Endothelial cell (in vitro differentiated cells): ENCODE measurements around the gene DELE1. TPM values are rescaled to one million over a fixed set of nuclear protein-coding genes. Genes with fewer than 3 reads are reported as not detected.

Source experiments
- DNase-seq: peaks from one replicate; pipeline ENCODE4 v3.0.0; 2021; ENCODE audit warnings: low spot score
- H3K27ac Mint-ChIP-seq: one replicate; pipeline ENCODE4 v1.8.0; 2021; ENCODE audit warnings: mixed read lengths, inconsistent platforms; ENCODE audit not compliant: unreplicated experiment
- H3K27me3 Mint-ChIP-seq: one replicate; pipeline ENCODE4 v1.8.0; 2021; ENCODE audit warnings: mild to moderate bottlenecking, moderate library complexity, mixed read lengths, inconsistent platforms; ENCODE audit not compliant: unreplicated experiment
- H3K36me3 Mint-ChIP-seq: one replicate; pipeline ENCODE4 v1.8.0; 2021; ENCODE audit warnings: mild to moderate bottlenecking, low read depth, mixed read lengths, inconsistent platforms; ENCODE audit not compliant: unreplicated experiment
- H3K4me1 Mint-ChIP-seq: one replicate; pipeline ENCODE4 v1.8.0; 2021; ENCODE audit warnings: mild to moderate bottlenecking, mixed read lengths, inconsistent platforms; ENCODE audit not compliant: unreplicated experiment
- H3K4me3 Mint-ChIP-seq: one replicate; pipeline ENCODE4 v1.8.0; 2021; ENCODE audit warnings: mild to moderate bottlenecking, mixed read lengths, inconsistent platforms; ENCODE audit not compliant: unreplicated experiment
- H3K9me3 Mint-ChIP-seq: one replicate; pipeline ENCODE4 v1.8.0; 2021; ENCODE audit warnings: mixed read lengths, inconsistent platforms; ENCODE audit not compliant: unreplicated experiment
- total RNA-seq: library from RNA; stranded (reverse); fragmentation: NEBNext Ultra II Directional; extraction: Animal tissue kit (Norgen Biotek cat#: 25700); gene quantifications from one replicate; pipeline ENCODE4 v1.2.1, GENCODE V29; 2021; ENCODE audit not compliant: unreplicated experiment
- TF ChIP-seq, protein P1 (sequence below): fragments of 200-600 bp; sonication (generic); IDR thresholded peaks from one replicate; pipeline ENCODE4 v1.5.0; 2021; ENCODE audit warnings: antibody characterized with exemption; ENCODE audit not compliant: unreplicated experiment

DELE1 gene
- total RNA-seq, 1 donor from 2014 or later, result 115 TPM

DNA sequence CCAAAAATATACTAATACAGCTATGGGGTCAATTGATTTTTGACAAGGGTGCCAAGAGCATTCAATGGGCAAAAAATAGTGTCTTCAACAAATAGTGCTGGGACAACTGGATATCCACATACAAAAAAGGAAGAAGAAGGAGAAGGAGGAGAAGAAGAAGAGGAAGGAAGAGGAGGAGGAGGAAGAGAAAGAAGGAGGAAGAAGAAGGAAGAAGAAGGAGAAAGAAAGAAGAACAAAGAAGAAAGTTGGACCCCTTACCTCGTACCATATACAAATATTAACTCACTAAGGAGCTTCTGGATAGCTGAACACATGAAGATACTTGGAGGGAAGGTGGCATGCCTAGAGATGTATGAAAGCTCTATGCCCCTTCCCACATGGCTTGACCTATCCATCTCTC is 17.2 kb upstream of the DELE1 start:
- Mint-ChIP-seq H3K27me3 (peaks cover 7% of the 10 kb centered on the region), H3K9me3 (no peaks in the 10 kb centered on the region)

DNA sequence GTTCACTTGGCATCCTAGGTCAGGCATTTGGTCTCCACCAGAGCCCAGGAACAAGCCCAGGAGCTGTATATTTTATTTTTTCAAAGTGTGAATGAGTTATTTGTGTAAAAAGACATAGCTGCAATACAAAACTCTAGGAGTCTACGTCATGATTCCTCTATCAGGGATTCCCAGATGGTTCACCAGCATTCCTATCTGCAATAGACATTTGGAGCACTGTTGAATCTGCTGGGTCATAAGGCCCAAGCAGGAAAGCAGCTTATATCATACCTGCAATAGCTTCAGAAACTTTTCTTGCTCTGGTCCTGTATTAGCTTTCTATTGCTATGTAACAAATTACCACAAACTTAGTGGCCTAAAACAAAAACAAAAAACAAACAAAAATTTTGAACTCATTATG is 16.7 kb upstream of the DELE1 start:
- no peaks in the 10 kb centered on the region for H3K9me3 Mint-ChIP-seq
- DNase-seq, result no peak
- H3K4me3 Mint-ChIP-seq, result no peak overlapping the region
- H3K27me3 Mint-ChIP-seq, result peaks cover 7% of the 10 kb centered on the region
- H3K4me1 Mint-ChIP-seq, result peaks cover 5% of the 10 kb centered on the region
- no peak overlapping the region for H3K27ac Mint-ChIP-seq
- TF ChIP-seq, protein P1, sequence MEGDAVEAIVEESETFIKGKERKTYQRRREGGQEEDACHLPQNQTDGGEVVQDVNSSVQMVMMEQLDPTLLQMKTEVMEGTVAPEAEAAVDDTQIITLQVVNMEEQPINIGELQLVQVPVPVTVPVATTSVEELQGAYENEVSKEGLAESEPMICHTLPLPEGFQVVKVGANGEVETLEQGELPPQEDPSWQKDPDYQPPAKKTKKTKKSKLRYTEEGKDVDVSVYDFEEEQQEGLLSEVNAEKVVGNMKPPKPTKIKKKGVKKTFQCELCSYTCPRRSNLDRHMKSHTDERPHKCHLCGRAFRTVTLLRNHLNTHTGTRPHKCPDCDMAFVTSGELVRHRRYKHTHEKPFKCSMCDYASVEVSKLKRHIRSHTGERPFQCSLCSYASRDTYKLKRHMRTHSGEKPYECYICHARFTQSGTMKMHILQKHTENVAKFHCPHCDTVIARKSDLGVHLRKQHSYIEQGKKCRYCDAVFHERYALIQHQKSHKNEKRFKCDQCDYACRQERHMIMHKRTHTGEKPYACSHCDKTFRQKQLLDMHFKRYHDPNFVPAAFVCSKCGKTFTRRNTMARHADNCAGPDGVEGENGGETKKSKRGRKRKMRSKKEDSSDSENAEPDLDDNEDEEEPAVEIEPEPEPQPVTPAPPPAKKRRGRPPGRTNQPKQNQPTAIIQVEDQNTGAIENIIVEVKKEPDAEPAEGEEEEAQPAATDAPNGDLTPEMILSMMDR, result no peak
- no peaks in the 10 kb centered on the region for H3K36me3 Mint-ChIP-seq

More for the DNA sequence above, 17.2 kb upstream of the DELE1 start:
- no peak overlapping the region for H3K4me3 Mint-ChIP-seq
- no peak for DNase-seq
- peaks cover 5% of the 10 kb centered on the region for H3K4me1 Mint-ChIP-seq
- no peaks in the 10 kb centered on the region for H3K36me3 Mint-ChIP-seq
- TF ChIP-seq, protein P1, result no peak
- H3K27ac Mint-ChIP-seq, result no peak overlapping the region

DNA sequence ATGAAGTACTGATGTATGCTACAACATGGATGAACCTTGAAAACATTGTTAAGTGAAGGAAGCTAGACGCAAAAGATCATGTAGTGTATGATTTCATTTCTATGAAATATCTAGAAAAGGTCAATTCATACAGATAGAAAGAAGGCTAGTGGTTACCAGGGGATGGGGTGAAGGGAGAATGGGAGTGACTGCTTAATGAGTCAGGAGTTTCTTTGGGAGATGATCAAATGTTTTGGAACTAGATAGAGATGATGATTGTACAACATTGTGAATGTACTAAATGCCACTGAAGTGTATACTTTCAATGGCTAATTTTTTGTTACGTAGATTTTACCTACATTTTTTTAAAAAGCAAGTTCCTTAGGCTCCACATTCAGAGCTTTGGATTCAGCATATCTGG is 14.9 kb upstream of the DELE1 start:
- TF ChIP-seq, protein P1, result no peak
- no peak overlapping the region for H3K4me3 Mint-ChIP-seq
- no peaks in the 10 kb centered on the region for H3K9me3 Mint-ChIP-seq
- no peaks in the 10 kb centered on the region for H3K36me3 Mint-ChIP-seq
- no peak for DNase-seq
- peaks cover 12% of the 10 kb centered on the region for H3K4me1 Mint-ChIP-seq
- H3K27ac Mint-ChIP-seq, result no peak overlapping the region
- H3K27me3 Mint-ChIP-seq, result peaks cover 7% of the 10 kb centered on the region

DNA sequence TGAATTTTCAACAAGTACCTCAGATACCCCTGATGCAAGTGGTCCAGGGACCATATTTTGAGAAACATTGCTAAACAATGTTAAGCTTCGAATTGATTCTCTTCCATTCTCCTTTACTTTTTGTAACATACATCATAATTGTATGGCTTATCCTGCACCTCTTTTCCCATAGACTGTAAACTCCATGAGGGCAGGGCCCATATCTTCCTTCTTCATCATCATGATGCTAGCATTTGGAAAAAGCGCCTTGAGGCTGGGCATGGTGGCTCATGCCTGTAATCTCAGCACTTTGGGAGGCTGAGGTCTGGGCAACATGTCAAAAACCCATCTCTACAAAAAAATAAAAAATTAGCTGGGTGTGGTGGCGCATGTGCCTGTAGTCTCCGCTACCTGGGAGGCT is 14.5 kb upstream of the DELE1 start:
- H3K36me3 Mint-ChIP-seq, result no peaks in the 10 kb centered on the region

DNA sequence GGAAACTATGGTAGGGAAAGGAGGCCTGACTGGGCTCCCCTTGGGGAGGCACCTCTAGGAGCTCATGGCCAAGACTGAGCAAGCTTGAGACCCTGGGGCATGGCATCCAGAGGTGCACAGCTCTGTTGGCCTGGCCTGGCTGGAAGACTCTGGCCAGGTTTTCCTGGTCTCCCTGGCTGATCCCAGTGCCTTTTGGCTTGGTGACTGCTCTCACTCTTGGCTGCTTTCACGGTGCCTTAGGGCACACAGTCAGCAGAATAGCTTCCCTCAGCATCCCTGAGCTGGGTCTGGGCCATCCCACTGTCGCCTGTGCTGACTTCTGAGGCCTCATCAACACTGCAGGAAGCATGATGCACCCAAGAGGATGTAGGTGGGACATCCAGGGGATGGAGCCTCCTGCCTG is 13.4 kb upstream of the DELE1 start:
- no peak overlapping the region for H3K4me3 Mint-ChIP-seq
- H3K9me3 Mint-ChIP-seq, result no peaks in the 10 kb centered on the region
- H3K36me3 Mint-ChIP-seq, result no peaks in the 10 kb centered on the region
- no peak overlapping the region for H3K27ac Mint-ChIP-seq
- TF ChIP-seq, protein P1, result no peak
- peaks cover 7% of the 10 kb centered on the region for H3K27me3 Mint-ChIP-seq
- peaks cover 13% of the 10 kb centered on the region for H3K4me1 Mint-ChIP-seq
- no peak for DNase-seq

More for the DNA sequence above, 14.5 kb upstream of the DELE1 start:
- peaks cover 7% of the 10 kb centered on the region for H3K27me3 Mint-ChIP-seq
- H3K4me3 Mint-ChIP-seq, result no peak overlapping the region
- no peak overlapping the region for H3K27ac Mint-ChIP-seq
- H3K4me1 Mint-ChIP-seq, result peaks cover 13% of the 10 kb centered on the region
- TF ChIP-seq, protein P1, result no peak
- no peak for DNase-seq
- H3K9me3 Mint-ChIP-seq, result no peaks in the 10 kb centered on the region
